Inflammatory macrophage (primary cell): ENCODE data around the gene MORN1.

Experiments
- DNase-seq, 2 donors: peaks; one replicate each; pipeline ENCODE4 v3.0.0-alpha.2; 2020 to 2022

Gene MORN1

DNA sequence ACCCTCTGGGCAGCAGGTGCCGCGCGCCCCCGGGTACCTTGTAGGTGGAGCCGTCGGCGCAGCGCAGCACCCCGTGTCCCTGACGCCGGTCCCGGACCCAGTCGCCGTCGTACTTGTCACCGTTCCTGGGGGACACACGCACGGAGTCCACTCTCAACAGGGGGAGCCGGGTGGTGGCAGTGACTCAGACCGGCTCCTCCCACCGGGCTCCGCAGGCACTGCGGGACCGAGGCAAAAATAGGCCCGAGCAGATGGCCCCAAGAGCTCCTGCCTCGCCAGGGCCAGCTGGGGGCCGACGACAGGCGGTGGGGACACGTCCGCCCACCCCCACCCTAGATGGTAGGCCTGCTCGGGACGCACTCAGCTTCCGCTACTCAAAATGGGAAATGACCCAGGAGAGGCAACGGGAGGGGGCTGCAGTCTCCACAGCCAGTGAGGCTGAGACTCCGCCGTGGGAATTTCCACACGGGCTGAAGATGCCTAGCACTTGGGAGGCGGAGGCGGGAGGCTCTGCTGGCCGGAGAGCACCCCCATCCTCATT lies 6.3 kb downstream of the MORN1 start:
- DNase-seq = no peak

DNA sequence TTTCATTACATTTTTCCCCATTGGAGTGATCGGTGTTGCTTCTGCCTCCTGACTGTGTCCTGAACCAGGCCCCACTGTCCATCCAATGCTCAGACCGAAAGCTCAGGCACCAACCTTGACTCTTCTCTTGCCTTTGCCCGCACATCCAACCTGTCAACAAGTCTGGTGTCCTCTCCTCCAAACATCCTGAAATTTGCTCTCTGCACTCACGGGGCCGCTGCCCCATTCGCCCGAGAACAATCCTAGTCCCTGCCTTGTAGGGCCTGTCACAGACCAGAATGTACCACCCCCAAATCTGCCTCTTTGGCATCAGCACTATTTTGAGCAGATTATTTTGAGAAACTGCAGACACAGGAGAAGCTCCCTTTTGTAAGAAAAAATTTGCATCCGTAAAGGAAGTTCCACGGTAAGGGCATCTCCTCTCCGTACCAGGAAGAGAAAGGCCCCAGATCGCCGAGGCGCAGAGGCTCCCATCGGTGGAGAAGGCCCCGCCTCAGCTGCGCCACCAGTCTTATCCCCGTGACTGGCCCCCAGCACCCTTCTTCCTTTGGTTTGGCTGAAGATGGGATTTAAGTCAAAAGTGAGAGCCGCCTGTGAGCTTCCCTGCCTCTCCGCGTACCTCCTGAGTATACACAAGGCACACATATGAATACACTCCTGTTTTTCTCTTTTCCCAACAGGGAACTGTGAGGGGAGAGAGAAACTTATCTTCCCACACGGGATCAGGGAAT lies 7.1 kb downstream of the MORN1 start:
- no peak for DNase-seq

DNA sequence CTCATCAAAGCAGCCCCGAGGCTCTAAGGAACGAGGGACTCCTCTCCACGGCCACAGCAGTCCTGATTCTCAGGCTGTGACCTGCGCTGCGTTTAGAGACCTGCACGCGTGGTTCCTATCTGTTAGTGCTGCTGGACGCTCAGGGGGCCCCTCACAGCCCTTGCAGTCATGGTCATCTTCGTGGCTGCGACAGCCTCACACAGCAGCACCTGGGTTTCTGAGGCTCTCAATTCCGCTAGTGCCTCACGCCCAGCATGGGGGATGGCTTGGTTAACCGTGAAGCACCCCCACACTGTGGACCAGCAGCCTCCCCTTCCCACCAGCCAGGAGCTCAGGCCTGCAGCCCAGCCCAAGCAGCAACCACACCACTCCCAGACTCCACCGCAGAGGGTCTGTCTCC lies 7.8 kb downstream of the MORN1 start:
- DNase-seq = no peak

DNA sequence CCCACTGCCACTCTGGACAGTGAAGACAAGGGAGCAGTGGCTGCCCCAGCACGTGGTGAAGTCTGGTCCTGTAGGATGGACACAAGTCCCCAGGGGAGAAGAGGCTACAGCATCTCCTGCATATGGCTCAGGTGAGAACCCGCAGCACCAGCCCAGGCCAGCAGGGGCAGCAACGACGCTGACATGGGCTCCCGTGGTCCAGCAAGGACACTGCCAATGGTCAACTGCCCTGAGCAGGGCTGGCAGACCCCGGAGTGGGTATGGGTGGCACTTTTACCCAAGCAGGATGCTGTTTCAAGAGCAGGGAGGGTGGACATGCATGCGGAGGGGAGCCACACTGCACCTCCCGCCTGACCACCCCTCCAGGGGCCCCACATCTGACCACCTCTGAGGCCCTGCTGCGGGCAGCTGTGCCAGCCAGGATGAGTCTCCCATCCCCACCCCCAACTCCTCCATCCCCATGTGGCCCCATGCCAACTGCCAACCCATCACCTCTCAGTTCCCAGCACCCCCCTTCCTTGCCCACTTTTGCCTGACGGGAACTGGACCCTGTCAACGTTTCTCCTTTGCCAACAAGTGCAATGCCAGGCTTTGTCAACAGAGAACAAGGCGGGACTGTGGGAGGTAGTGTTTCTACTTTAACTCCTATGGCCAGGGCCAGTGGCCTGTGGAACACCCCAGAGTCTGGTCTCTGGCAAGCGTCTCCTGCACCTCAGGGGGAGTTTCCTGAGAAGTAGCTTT lies 8.6 kb downstream of the MORN1 start:
- peak in 1 of 2 donors; percentile 22 for DNase-seq

DNA sequence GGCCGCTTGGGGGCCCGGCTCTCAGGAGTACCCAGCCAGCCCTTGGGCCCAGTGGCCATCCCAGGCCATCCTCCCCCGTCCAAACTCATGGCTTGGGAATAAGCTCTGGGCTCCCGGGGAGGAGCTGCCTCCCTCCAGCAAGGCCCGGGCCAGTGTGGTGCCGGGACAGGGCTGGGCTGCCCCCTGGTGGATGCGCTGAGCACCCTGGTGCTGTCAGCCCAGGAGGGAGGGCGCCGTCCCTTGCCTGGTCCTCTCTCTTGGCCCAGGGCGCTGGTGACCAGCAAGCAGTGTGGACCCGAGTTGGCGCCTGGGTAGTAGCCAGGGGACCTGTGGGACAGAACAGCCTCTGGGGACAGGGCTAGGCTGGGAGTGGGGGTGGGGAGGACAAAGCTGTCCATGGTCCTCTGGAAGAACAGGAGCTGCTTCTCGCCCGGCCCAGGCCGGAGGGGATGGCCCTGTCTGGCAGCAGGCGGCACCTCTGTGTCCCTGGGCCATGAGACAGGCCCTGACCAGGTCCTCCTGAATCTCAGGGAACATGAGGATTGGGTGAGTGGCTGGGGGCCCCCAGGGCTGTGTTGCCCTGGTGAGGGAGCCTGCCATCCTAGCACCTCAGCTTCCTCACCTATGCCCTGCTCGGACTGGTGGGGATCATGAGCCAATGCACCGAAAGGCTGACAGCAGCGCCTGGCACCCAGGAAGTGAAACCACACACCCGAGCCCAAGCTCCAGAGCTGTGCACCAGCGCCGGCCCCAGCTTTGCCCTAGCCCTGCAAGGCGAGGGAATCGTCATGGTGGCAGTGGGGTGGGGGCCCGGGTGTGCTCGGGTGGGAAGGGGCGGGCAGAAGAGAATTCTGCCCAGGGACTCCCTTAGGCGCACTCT lies 9.4 kb downstream of the MORN1 start:
- peak; percentile 62 to 77 for DNase-seq

DNA sequence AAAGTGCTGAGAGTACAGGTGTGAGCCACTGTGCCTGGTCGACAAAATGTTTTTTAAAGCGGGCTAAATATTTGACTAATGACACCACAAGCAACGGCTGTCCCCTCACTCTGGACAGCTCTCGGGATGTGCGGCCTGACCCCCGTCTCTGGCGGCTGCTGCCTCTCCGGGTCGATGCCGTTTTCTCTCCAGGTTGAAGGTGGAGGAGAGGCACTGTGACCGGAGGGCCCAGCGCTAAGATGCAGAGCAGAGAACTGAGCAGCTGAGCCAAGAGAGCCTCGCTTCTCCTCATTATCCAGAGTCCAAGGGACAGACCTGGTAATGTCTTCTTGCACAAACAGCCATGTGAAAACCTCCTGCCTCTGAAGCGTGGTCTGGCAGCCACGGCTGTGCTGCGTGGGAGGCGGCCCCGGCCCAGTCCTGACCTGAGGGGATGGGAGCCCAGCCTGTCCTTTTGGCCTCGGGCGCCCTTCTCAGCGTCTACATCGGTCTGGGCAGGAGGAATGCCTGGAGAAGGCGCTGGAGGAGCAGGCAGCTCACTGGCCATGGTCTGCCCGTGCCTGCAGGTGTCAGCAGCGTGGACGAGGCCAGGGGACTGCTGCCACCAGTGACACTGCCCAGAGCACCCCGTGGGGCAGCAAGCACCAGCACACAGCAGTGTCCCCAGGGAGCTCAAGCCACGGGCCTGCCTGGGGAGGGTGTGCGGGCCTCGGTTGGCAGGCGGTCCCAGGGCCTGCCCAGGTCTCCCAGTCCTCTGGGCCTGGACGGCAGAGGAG lies 10.3 kb downstream of the MORN1 start:
- no peak for DNase-seq

DNA sequence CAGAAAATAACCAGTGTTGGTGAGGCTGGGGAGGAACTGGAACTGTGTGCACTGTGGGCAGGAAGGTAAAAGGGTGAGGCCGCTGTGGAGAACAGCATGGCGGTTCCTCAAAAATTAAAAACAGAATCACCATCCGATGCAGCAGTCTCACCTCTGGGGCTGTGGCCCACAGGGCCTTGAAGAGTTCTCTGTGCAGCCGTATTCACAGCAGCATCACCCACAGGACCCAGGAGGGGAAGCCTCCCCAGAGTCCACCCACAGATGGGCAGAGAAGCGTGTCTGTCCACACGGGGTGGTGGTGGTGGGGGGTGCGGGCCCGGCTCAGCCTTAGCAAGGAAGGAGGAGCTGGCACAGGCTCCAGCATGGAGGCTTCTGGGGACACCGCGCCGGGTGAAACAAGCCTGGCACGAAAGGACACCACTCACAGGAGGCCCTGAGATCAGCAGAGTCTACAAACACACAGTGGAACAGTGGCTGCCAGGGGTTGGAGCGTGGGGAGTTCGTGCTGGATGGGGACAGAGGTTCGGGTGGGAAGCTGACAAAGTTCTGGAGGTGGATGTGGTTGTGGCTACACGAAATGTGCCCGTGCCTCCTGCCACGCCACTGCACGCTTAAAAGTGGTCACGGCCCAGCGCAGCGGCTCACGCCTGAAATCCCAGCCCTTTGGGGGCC lies 11.5 kb downstream of the MORN1 start:
- DNase-seq = no peak

DNA sequence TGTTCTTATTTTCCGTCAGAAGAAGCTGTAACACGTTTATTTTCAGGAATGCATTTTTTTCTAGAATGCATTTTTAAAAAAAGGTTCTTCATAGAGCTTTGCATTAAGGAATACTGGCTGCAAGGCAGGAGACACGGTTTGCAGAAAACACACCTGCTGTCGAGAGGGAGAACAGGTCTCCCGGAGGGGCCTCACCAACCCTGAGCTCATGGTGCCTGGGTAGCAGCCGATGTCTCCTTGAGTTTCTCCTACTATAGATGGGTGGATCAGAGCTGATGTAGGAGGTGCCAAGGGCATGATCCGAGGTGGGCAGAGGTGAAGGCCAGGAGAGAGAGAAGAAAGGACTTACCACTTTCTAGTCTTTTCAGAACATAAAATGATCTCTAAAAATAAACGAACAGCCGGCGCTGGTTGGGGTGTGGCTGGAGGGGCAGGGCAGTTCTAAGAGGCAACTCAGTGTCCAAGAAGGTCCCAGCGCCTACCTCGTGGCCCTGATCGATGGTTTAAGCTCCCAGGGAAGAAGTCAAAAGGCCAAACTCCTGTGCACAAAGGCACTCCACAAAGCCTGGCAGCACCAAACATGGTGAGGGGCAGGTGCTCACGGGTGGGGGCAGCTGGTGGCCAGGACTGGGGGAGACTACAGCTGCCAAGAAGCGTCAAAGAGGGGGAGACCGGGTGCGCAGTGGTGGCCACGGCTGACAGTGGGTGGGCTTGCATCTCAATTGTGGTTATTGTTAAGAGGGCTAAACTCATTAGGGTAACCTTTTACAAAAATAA lies 12.2 kb downstream of the MORN1 start:
- no peak for DNase-seq

DNA sequence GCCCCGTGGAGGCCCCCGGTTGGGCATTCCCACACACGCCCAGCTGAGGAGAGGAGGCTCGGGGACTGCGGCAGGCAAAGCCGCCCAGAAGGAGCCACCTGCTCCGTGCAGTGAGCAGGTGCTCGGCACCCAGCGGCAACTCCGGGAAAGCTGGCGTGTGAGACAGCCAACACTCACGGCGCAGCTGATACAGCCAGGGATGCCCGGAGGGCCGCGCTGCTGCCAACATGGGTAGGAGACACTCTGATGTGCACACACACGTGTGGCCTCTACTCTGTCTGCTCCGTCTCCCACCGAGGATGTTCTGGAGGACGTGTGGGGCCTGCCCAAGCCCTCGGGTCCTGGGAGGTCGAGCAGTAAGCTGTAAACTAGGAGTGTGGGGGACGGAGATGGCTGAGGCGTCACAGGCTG lies 12.9 kb downstream of the MORN1 start:
- DNase-seq = no peak

DNA sequence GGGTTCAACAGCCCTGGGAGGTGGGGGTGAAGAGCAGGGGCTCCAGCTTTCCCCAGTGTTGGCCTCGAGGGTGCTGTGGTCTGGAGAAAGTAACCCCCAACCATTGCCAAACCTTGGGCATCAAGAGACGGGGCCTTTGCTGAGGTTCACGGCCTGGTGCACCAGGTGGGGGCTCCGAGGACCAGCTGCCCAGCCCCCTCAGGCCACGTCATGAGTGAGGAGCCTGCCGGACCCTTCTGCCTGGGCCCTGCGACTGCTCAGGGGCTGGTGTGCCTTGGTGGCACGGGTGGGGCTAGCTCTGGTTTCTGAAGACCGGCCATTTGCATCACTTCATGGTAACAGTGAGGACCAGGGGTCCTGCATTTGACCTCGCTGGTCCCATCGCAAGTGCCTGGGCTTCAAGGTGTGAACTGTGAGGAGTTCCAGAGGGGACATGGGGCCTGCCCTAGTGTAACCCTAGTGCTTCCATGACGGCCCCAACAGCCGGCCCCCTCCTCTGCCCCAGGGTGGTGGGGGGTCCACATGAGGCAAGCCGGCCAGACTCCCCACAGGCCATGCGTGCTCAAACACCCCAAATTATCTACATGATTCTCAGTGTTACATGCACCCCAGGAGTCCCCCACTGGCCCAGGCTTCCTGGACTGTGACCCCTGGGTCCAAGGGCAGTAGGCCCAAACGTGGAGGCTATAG lies 13.5 kb downstream of the MORN1 start:
- no peak for DNase-seq

DNA sequence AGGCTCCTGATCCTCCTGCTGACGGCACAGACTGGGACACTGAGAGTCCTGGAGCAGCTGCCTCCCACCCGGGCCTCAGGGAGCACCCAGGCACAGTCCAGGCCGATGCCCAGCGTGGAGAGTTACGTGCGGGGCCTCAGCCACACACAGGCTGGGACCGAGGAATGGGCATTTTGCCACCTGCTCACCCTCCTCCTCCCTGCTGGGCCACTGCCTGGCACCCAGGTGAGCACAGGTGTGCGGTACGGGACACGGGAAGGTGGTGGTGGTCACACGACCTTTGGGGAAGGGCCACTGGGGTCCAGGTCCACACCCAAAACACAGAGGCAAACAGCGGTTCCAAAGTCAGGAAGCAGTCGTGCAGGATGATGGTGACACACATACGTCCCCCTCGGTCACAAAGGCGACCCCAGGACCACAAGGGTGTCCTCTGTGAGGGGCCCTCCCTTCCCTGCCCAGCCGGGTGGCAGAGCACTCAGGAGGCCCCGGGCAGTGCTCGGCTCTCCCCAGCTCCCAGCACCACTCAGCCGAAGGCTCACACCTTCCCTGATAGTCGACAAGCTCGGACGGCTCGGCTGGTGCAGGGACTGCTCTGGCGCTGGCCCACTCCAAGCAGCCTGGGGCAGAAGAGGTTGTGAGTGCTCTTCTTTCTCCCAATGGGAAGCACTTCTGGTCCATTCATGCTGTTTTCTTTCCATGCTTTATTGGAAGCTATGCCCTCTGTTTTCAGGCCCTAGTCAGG lies 14.3 kb downstream of the MORN1 start:
- DNase-seq = no peak

DNA sequence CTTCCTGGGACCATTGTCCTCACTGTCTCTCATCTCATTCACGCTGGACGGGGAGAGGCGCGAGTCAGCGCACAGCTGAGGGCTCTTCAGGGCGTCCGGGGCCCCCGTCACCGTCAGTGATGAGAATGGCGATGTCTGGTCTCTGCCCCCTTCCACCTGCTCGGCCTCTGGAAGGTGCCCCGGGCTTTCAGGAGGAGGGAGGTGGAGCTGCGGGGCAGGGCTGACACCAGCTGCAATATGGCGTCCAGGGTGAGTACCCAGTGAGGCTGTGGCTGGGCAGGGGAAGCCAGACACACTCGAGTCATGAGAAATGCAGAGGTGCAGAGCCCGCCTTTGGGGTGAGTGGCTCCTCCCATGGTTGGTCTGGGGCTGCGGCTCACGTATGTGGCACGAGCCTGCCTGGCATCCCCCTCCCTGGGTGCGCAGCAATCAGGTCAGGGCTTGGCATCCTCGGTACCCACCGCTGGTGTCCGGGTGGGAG lies 15.1 kb downstream of the MORN1 start:
- DNase-seq = no peak

DNA sequence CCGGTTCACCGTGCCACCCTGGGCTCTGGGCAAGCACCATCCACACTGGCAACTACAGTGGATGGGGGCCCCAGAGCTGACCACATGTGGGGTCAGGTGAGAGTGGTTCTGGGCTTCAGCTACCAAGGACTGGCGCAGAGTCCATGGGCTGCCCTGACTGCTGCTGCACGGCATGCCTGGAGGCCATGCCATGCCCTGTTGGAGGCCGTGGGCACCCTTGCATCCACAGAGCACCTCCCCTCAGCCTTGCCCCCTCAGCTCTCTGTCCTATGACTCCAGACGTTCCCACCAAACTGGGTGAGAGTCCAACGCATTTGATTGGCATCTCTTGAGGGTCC lies 15.5 kb downstream of the MORN1 start:
- no peak for DNase-seq

DNA sequence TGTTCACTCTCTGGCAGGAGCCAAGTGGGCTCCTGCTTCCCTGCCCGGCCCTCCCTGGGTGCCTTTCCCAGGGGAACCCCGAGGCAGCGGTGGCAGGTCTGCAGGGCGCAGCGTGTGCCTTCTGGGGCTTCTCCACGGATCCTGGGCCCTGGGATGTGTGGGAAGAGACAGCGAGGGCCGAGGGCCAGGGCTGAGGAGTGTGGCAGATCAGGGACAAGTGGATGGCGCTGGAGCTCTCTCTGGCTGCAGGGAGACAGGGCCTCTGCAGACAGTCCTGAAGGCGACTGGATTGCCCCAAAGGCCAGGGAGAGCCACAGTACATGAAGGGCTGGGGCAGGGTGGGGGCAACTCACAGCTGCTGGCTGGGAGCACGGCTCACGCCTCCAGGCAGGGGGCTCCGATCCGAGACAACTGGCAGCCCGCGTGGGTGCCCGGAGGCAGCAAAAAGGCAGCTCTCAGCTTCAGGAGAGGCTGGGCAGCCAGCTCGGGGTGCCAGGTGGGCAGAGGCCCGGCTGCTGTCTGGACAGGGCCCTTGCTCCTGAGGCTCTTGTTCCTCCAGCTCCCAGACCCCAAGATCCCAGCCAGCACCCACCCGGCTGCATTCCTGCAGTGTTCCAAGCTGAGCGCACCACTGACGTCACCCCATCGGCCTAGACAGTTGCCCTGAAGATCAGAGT lies 16.0 kb downstream of the MORN1 start:
- DNase-seq = no peak

DNA sequence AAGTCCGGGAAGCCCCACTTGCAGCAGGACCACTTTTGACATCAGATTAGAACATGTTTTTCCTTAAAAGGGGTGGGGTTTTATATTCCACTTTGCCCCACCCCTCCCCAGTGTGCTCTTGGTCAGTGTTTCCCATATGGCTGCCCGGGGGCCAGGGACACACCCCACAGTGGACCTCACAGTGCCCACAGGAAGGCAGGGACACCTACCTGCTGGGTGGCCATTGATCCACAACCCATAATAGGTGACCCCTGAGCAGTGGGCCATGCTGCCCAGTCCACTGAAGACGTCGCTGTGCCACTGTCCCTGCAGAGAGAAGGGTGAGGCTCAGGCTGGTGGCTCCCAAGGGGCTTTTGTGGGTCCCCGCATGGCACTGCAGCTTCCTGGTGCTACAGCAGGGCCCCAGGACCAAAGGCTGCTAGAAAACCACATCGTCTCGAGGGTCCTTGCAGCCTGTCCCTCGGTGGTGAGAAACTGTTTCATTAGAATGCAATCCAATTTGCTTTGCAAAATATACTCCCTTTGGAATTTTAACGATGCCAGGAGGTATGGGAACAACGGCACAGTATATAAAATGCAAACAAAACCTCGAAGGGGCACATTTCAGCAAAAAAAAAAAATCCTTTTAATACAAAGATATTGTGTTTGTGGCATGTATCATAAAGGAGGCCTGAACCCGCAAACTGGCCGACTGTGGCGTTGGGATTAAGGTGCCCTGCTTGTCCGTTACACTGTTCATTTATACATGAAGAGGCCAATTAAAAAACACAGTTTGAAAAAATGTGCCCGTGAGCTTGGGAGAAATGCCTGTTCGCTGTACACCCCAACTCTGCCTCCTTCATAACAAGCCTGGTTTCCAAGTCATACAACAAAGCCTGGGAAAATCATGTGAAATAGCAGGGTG lies 16.9 kb downstream of the MORN1 start:
- DNase-seq = no peak

DNA sequence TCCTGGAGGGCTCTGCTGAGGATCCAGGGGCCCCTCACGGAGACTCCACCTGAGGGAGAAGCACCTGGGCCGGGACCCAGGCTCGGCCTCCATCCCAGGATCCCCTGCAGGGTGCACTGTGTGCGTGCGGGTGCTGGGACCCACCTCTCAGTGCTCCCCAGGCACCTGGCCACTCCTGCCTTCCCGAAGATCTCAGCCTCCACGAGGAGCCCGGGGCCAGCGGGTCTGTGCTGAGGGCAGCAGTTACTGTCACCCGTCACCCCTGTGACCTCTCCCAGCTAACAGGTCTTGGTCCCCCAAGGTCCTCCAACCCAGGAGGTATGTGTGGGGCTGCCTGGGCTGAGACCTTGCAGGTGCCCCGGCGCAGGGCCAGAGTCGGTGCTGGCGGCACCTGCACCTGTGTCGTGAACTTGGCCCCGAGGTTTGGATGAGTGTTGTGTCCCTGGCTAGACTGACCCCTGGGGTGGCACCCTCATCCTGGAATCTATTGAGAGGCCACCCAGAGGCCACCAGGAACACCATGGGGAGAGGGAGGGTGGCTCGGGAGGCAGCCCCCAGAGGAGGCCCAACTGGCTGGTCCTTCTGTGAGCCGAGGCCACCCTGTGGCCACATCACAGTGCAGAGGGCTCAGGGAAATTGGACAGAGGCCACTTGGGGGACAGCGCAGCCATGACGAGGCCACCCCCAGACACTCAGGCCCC lies 17.7 kb downstream of the MORN1 start:
- no peak for DNase-seq
